HepG2 (cell line): Measurements from ENCODE around the gene TRMT112. TPM values are rescaled to one million over a fixed set of nuclear protein-coding genes. Genes with fewer than 3 reads are reported as not detected.

Source experiments
- BRD4 ChIP-seq: sonication (generic); formaldehyde crosslinking; IDR thresholded peaks from 2 replicates; pipeline ENCODE4 v1.4.0; 2020; ENCODE audit warnings: missing genetic modification reagents
- CEBPB ChIP-seq: IDR thresholded peaks from 2 replicates; pipeline ENCODE4 v1.6.1; 2011; ENCODE audit warnings: low read depth, low read length, improper control_type of control experiment, borderline replicate concordance
- HNF1A ChIP-seq, 2 experiments: sonication (generic) in 1 of 2; formaldehyde crosslinking in 1 of 2; IDR thresholded peaks; 2 replicates each; pipeline versions ENCODE4 v1.4.0 to v1.6.1; 2016 to 2020; ENCODE audit warnings: borderline replicate concordance in 1 of 2, low read depth in 1 of 2, mild to moderate bottlenecking in 1 of 2, missing genetic modification reagents in 1 of 2
- KLF13 ChIP-seq: sonication (generic); formaldehyde crosslinking; IDR thresholded peaks from 2 replicates; pipeline ENCODE4 v1.4.0; 2020; ENCODE audit warnings: mild to moderate bottlenecking, missing genetic modification reagents
- MAFK ChIP-seq, 2 experiments: IDR thresholded peaks in 1 of 2; conservative IDR thresholded peaks in 1 of 2; 2 replicates each; pipeline ENCODE4 v1.6.1; 2011; ENCODE audit warnings: improper control_type of control experiment in 2 of 2, low read length in 2 of 2
- SNAPC2 ChIP-seq: sonication (generic); formaldehyde crosslinking; IDR thresholded peaks from 2 replicates; pipeline ENCODE4 v1.8.1; 2022; ENCODE audit warnings: mild to moderate bottlenecking, missing genetic modification reagents
- TARDBP ChIP-seq: sonication (generic); formaldehyde crosslinking; IDR thresholded peaks from 2 replicates; pipeline ENCODE4 v1.8.0; 2022; ENCODE audit warnings: mild to moderate bottlenecking, missing genetic modification reagents
- TCF7L2 ChIP-seq: IDR thresholded peaks from 2 replicates; pipeline ENCODE4 v1.6.1; 2011; ENCODE audit warnings: mild to moderate bottlenecking, low read depth, low read length, moderate library complexity
- YEATS2 ChIP-seq: sonication (generic); formaldehyde crosslinking; IDR thresholded peaks from 2 replicates; pipeline ENCODE4 v1.4.0; 2020; ENCODE audit warnings: missing genetic modification reagents, borderline replicate concordance
- ZBTB42 ChIP-seq: sonication (generic); formaldehyde crosslinking; IDR thresholded peaks from 2 replicates; pipeline ENCODE4 v1.5.0; 2020; ENCODE audit warnings: mild to moderate bottlenecking, missing genetic modification reagents
- ZNF205 ChIP-seq: IDR thresholded peaks from 2 replicates; pipeline ENCODE4 v1.6.1; 2018; ENCODE audit warnings: missing biosample characterization, missing genetic modification reagents
- ZNF263 ChIP-seq: sonication (generic); formaldehyde crosslinking; IDR thresholded peaks from 2 replicates; pipeline ENCODE4 v1.4.0; 2020; ENCODE audit warnings: missing genetic modification reagents
- ZNF563 ChIP-seq: sonication (generic); formaldehyde crosslinking; IDR thresholded peaks from 2 replicates; pipeline ENCODE4 v1.8.0; 2022; ENCODE audit warnings: mild to moderate bottlenecking, moderate library complexity, missing genetic modification reagents
- ZNF567 ChIP-seq: sonication (generic); formaldehyde crosslinking; IDR thresholded peaks from 2 replicates; pipeline ENCODE4 v1.8.1; 2023; ENCODE audit warnings: mild to moderate bottlenecking, missing genetic modification reagents, borderline replicate concordance
- ZNF766 ChIP-seq: sonication (generic); formaldehyde crosslinking; IDR thresholded peaks from 2 replicates; pipeline ENCODE4 v1.5.0; 2020; ENCODE audit warnings: missing genetic modification reagents, borderline replicate concordance
- ZNF768 ChIP-seq: sonication (generic); formaldehyde crosslinking; IDR thresholded peaks from 2 replicates; pipeline ENCODE4 v1.4.0; 2020; ENCODE audit warnings: missing genetic modification reagents
- polyA plus RNA-seq, 8 experiments: library from polyadenylated mRNA; depleted of rRNA in 3 of 8; stranded (reverse) in 7 of 8; unstranded in 1 of 8; fragments of >200 nt; fragmentation: Illumina TruSeq in 4 of 8; extraction: Trizol in 4 of 8; gene quantifications; 2 replicates each; pipeline versions ENCODE4 v1.2.1 to v1.2.3, GENCODE V29; 2011 to 2016; ENCODE audit warnings: low read depth in 4 of 8, missing spikeins in 1 of 8, mixed read lengths in 1 of 8; ENCODE audit not compliant: insufficient read depth in 1 of 8
- total RNA-seq, 5 experiments: library from RNA; depleted of rRNA; stranded (reverse); fragments of >200 nt; fragmentation: Illumina TruSeq; extraction: Trizol; gene quantifications; 2 replicates each; pipeline ENCODE4 v1.2.3, GENCODE V29; 2016; ENCODE audit warnings: low read depth in 1 of 5
- TF ChIP-seq, protein P1 (sequence below): IDR thresholded peaks from 2 replicates; pipeline ENCODE4 v1.6.1; 2012; ENCODE audit warnings: low read length, improper control_type of control experiment
- TF ChIP-seq, protein P2 (sequence below): sonication (generic); formaldehyde crosslinking; conservative IDR thresholded peaks from 2 replicates; pipeline ENCODE4 v1.5.0; 2020; ENCODE audit warnings: missing genetic modification reagents

The TRMT112 gene
- total and polyA plus RNA-seq, 2 of the 13 experiments (the other 11 are each of a cell fraction or from before 2014, with no cell fraction given), result 186 to 409 TPM

- TF ChIP-seq, protein P1, sequence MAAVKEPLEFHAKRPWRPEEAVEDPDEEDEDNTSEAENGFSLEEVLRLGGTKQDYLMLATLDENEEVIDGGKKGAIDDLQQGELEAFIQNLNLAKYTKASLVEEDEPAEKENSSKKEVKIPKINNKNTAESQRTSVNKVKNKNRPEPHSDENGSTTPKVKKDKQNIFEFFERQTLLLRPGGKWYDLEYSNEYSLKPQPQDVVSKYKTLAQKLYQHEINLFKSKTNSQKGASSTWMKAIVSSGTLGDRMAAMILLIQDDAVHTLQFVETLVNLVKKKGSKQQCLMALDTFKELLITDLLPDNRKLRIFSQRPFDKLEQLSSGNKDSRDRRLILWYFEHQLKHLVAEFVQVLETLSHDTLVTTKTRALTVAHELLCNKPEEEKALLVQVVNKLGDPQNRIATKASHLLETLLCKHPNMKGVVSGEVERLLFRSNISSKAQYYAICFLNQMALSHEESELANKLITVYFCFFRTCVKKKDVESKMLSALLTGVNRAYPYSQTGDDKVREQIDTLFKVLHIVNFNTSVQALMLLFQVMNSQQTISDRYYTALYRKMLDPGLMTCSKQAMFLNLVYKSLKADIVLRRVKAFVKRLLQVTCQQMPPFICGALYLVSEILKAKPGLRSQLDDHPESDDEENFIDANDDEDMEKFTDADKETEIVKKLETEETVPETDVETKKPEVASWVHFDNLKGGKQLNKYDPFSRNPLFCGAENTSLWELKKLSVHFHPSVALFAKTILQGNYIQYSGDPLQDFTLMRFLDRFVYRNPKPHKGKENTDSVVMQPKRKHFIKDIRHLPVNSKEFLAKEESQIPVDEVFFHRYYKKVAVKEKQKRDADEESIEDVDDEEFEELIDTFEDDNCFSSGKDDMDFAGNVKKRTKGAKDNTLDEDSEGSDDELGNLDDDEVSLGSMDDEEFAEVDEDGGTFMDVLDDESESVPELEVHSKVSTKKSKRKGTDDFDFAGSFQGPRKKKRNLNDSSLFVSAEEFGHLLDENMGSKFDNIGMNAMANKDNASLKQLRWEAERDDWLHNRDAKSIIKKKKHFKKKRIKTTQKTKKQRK, result no peak
- TF ChIP-seq ZNF563 (CRISPR knock-in tag), result 0 out of 2 replicates have a peak, but pooled peaks have one; percentile 29
- TF ChIP-seq TARDBP (CRISPR knock-in tag), result no peak
- TF ChIP-seq MAFK (conservative IDR thresholded peaks at IDR 0.05 in 1 of 2, IDR thresholded peaks at IDR 0.05 in 1 of 2; ENCODE audit: low read length in 2 of 2), result peak; percentile 88 to 93
- peak; percentile 52; the same call in 1 of the 2 replicates for TF ChIP-seq ZNF768 (CRISPR knock-in tag)
- no peak for TF ChIP-seq TCF7L2
- TF ChIP-seq SNAPC2, result peak; percentile 100
- 0 out of 2 replicates have a peak, but pooled peaks have one; percentile 59 for TF ChIP-seq ZNF766
- no peak for TF ChIP-seq KLF13
- TF ChIP-seq ZBTB42 (CRISPR knock-in tag), result no peak
- no peak; the same call in none of the 2 replicates for TF ChIP-seq ZNF205 (CRISPR knock-in tag)
- no peak for TF ChIP-seq CEBPB
- no peak for TF ChIP-seq BRD4 (CRISPR knock-in tag)
- 0 out of 2 replicates have a peak, but pooled peaks have one; percentile 46 for TF ChIP-seq ZNF567 (CRISPR knock-in tag)
- no peak for TF ChIP-seq HNF1A (IDR thresholded peaks at IDR 0.05; ENCODE audit: low read depth)
- TF ChIP-seq HNF1A (CRISPR knock-in tag; IDR thresholded peaks at IDR 0.05; ENCODE audit: borderline replicate concordance), result 0 out of 2 replicates have a peak, but pooled peaks have one; percentile 25
- TF ChIP-seq ZNF263 (CRISPR knock-in tag), result no peak
- peak; percentile 78; the same call in 1 of the 2 replicates for TF ChIP-seq YEATS2
- TF ChIP-seq, protein P2, sequence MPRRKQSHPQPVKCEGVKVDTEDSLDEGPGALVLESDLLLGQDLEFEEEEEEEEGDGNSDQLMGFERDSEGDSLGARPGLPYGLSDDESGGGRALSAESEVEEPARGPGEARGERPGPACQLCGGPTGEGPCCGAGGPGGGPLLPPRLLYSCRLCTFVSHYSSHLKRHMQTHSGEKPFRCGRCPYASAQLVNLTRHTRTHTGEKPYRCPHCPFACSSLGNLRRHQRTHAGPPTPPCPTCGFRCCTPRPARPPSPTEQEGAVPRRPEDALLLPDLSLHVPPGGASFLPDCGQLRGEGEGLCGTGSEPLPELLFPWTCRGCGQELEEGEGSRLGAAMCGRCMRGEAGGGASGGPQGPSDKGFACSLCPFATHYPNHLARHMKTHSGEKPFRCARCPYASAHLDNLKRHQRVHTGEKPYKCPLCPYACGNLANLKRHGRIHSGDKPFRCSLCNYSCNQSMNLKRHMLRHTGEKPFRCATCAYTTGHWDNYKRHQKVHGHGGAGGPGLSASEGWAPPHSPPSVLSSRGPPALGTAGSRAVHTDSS (CRISPR knock-in tag), result no peak
These were observed at the start of gene TRMT112 (continued) for GRCh38 chr11:64317325-64317960.
